HepG2 (cell line): Measurements from ENCODE around the gene RNPEPL1. TPM values are rescaled to one million over a fixed set of nuclear protein-coding genes. Genes with fewer than 3 reads are reported as not detected.

Source experiments
- ATAC-seq: fragments of 200-7000 bp; cut with Tn5 transposase; 3 replicates; pipeline ENCODE4 v1.9.1; 2020; ENCODE audit warnings: mild to moderate bottlenecking, moderate library complexity
- BruUV-seq: library from RNA; stranded (reverse); fragments of 400-500 nt; replicated peaks from 2 replicates; lab custom pipeline; 2021; lab: Mats Ljungman, UMichigan
- CTCF ChIA-PET: fragments of 300-600 bp; formaldehyde crosslinking; extraction: SDS; loops from one replicate; lab custom pipeline; 2021; ENCODE audit warnings: low total read pairs, inconsistent platforms, low intra/inter-chr PET ratio; lab: Yijun Ruan, JAX
- POLR2A ChIA-PET: fragments of 350-600 bp; sonication (Branson Sonifier 250); formaldehyde crosslinking; loops from one replicate; lab custom pipeline; 2020; ENCODE audit warnings: antibody characterized with exemption, inconsistent platforms; lab: Yijun Ruan, JAX
- DNase-seq: peaks from one replicate; pipeline ENCODE4 v3.0.0-alpha.2; 2015; ENCODE audit warnings: low spot score
- FAIRE-seq: peaks from 3 replicates; lab custom pipeline; 2011; peaks lifted over from hg19 to GRCh38; lab: Jason Lieb, UNC
- H2AFZ ChIP-seq: one replicate; pipeline ENCODE4 v1.6.1; 2011; ENCODE audit warnings: low read length, inconsistent platforms
- H3K27ac ChIP-seq: fragments of 300-600 bp; 3 replicates; pipeline ENCODE4 v1.8.0; 2011; ENCODE audit warnings: mixed run types, mild to moderate bottlenecking, mixed read lengths, low read length, inconsistent platforms; ENCODE audit not compliant: insufficient read depth; ENCODE audit errors: extremely low read length
- H3K27me3 ChIP-seq, 2 experiments: fragments of 200-600 bp in 1 of 2; 2 replicates in 1 of 2; 3 replicates in 1 of 2; pipeline versions ENCODE4 v1.6.0 to v1.8.0; 2011; ENCODE audit warnings: low read length in 2 of 2, mild to moderate bottlenecking in 2 of 2, moderate library complexity in 2 of 2, inconsistent platforms in 1 of 2; ENCODE audit not compliant: insufficient read depth in 2 of 2, control insufficient read depth in 1 of 2
- H3K36me3 ChIP-seq, 2 experiments: fragments of 200-600 bp in 1 of 2; replicated peaks in 1 of 2; 2 replicates in 1 of 2; 3 replicates in 1 of 2; pipeline versions ENCODE4 v1.5.1 to v1.8.0; 2011; ENCODE audit warnings: low read length in 2 of 2, inconsistent platforms in 1 of 2; ENCODE audit not compliant: insufficient read depth in 2 of 2, control insufficient read depth in 1 of 2
- H3K4me1 ChIP-seq: 2 replicates; pipeline ENCODE4 v1.5.1; 2012; ENCODE audit warnings: low read length, inconsistent platforms; ENCODE audit not compliant: insufficient read depth
- H3K4me2 ChIP-seq: 2 replicates; pipeline ENCODE4 v1.6.0; 2011; ENCODE audit warnings: low read depth, low read length, inconsistent platforms
- H3K4me3 ChIP-seq, 3 experiments: fragments of 200-600 bp in 1 of 3; sonication (generic), shearing (Covaris generic) in 1 of 3; replicated peaks in 1 of 3; 2 replicates each; pipeline ENCODE4 v1.5.1; 2011 to 2016; ENCODE audit warnings: low read length in 3 of 3, inconsistent platforms in 2 of 3, low read depth in 2 of 3, mild to moderate bottlenecking in 2 of 3, control low read depth in 1 of 3, mixed read lengths in 1 of 3; ENCODE audit not compliant: insufficient read depth in 1 of 3
- H3K79me2 ChIP-seq: one replicate; pipeline ENCODE4 v1.6.1; 2011; ENCODE audit warnings: low read length, inconsistent platforms; ENCODE audit not compliant: insufficient read depth
- H3K9ac ChIP-seq: 2 replicates; pipeline ENCODE4 v1.6.0; 2011; ENCODE audit warnings: mild to moderate bottlenecking, low read depth, low read length, inconsistent platforms; ENCODE audit not compliant: insufficient read depth
- H3K9me3 ChIP-seq: 2 replicates; pipeline ENCODE4 v1.5.1; 2012; ENCODE audit warnings: mild to moderate bottlenecking, low read length
- H4K20me1 ChIP-seq: 2 replicates; pipeline ENCODE4 v1.6.0; 2011; ENCODE audit warnings: inconsistent platforms, mild to moderate bottlenecking, low read length, moderate library complexity; ENCODE audit not compliant: insufficient read depth
- CBX5 ChIP-seq: sonication (generic); formaldehyde crosslinking; IDR thresholded peaks from 2 replicates; pipeline ENCODE4 v1.4.0; 2020; ENCODE audit warnings: missing genetic modification reagents, borderline replicate concordance
- POLR2A ChIP-seq, 2 experiments: IDR thresholded peaks; 2 replicates each; pipeline ENCODE4 v1.6.1; 2011; ENCODE audit warnings: low read depth in 2 of 2, low read length in 2 of 2, mild to moderate bottlenecking in 1 of 2, moderate library complexity in 1 of 2; ENCODE audit not compliant: insufficient read depth in 1 of 2
- SYNCRIP ChIP-seq: fragments of 200-400 bp; formaldehyde crosslinking; IDR thresholded peaks from 2 replicates; pipeline ENCODE4 v1.6.1; 2018; ENCODE audit warnings: mild to moderate bottlenecking, low read depth, low read length; ENCODE audit not compliant: insufficient read depth
- ZBTB2 ChIP-seq: sonication (generic); formaldehyde crosslinking; IDR thresholded peaks from 2 replicates; pipeline ENCODE4 v1.8.0; 2022; ENCODE audit warnings: low read depth, missing genetic modification reagents
- ZMYM3 ChIP-seq: sonication (generic); formaldehyde crosslinking; IDR thresholded peaks from 2 replicates; pipeline ENCODE4 v1.5.1; 2020; ENCODE audit warnings: mild to moderate bottlenecking, missing genetic modification reagents
- WGBS: methylation state at CpG from one replicate; pipeline ENCODE4 v1.1.6; 2017; ENCODE audit warnings: low lambda C conversion rate; 5-methylcytosine and 5-hydroxymethylcytosine counted together
- in situ Hi-C: cut with HindIII; loops from 2 replicates; pipeline ENCODE4 v1.10.0; 2017; ENCODE audit warnings: low pct_unique_long_range_greater_than_20kb; ENCODE audit not compliant: extremely low pct_ligation_motif_present
- intact Hi-C: fragments of 100-400 bp; cut with micrococcal nuclease; formaldehyde crosslinking; loops from one replicate; pipeline ENCODE4 v1.10.0; 2022; ENCODE audit not compliant: unreplicated experiment
- polyA plus RNA-seq, 8 experiments: library from polyadenylated mRNA; depleted of rRNA in 3 of 8; stranded (reverse) in 7 of 8; unstranded in 1 of 8; fragments of >200 nt; fragmentation: Illumina TruSeq in 4 of 8; extraction: Trizol in 4 of 8; gene quantifications; 2 replicates each; pipeline versions ENCODE4 v1.2.1 to v1.2.3, GENCODE V29; 2011 to 2016; ENCODE audit warnings: low read depth in 4 of 8, missing spikeins in 1 of 8, mixed read lengths in 1 of 8; ENCODE audit not compliant: insufficient read depth in 1 of 8
- total RNA-seq, 5 experiments: library from RNA; depleted of rRNA; stranded (reverse); fragments of >200 nt; fragmentation: Illumina TruSeq; extraction: Trizol; gene quantifications; 2 replicates each; pipeline ENCODE4 v1.2.3, GENCODE V29; 2016; ENCODE audit warnings: low read depth in 1 of 5
- TF ChIP-seq, protein P1 (sequence below): sonication (generic); formaldehyde crosslinking; IDR thresholded peaks from 2 replicates; pipeline ENCODE4 v1.5.1; 2020; ENCODE audit warnings: mild to moderate bottlenecking, missing genetic modification reagents, borderline replicate concordance
- TF ChIP-seq, protein P2 (sequence below): sonication (generic); formaldehyde crosslinking; conservative IDR thresholded peaks from 2 replicates; pipeline ENCODE4 v1.8.0; 2022; ENCODE audit warnings: mild to moderate bottlenecking, moderate library complexity, missing genetic modification reagents

RNPEPL1 gene
- total and polyA plus RNA-seq, 2 of the 13 experiments (the other 11 are each of a cell fraction or from before 2014, with no cell fraction given): 13.0 to 18.0 TPM

DNA sequence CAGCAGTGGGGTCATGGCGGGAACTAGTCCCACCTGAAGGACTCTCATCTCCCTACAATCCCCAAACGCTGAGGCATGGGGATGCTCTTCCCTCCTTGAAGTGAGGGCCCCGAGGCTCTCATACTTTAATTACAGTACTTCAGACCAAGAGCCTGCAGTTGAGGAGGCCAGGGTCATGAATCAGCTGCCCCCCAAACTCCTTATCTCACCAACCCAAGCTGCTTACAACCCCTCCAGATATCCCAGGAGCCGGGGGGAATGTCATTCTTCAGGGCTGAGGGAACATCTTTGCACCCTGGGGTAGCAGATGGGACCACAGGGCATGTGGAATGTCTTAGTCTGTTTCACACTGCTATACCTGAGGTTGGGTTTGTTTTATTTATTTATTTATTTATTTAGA is 15.5 kb downstream of the RNPEPL1 start:
- intact Hi-C loops: no loop called here
- TF ChIP-seq, protein P1, sequence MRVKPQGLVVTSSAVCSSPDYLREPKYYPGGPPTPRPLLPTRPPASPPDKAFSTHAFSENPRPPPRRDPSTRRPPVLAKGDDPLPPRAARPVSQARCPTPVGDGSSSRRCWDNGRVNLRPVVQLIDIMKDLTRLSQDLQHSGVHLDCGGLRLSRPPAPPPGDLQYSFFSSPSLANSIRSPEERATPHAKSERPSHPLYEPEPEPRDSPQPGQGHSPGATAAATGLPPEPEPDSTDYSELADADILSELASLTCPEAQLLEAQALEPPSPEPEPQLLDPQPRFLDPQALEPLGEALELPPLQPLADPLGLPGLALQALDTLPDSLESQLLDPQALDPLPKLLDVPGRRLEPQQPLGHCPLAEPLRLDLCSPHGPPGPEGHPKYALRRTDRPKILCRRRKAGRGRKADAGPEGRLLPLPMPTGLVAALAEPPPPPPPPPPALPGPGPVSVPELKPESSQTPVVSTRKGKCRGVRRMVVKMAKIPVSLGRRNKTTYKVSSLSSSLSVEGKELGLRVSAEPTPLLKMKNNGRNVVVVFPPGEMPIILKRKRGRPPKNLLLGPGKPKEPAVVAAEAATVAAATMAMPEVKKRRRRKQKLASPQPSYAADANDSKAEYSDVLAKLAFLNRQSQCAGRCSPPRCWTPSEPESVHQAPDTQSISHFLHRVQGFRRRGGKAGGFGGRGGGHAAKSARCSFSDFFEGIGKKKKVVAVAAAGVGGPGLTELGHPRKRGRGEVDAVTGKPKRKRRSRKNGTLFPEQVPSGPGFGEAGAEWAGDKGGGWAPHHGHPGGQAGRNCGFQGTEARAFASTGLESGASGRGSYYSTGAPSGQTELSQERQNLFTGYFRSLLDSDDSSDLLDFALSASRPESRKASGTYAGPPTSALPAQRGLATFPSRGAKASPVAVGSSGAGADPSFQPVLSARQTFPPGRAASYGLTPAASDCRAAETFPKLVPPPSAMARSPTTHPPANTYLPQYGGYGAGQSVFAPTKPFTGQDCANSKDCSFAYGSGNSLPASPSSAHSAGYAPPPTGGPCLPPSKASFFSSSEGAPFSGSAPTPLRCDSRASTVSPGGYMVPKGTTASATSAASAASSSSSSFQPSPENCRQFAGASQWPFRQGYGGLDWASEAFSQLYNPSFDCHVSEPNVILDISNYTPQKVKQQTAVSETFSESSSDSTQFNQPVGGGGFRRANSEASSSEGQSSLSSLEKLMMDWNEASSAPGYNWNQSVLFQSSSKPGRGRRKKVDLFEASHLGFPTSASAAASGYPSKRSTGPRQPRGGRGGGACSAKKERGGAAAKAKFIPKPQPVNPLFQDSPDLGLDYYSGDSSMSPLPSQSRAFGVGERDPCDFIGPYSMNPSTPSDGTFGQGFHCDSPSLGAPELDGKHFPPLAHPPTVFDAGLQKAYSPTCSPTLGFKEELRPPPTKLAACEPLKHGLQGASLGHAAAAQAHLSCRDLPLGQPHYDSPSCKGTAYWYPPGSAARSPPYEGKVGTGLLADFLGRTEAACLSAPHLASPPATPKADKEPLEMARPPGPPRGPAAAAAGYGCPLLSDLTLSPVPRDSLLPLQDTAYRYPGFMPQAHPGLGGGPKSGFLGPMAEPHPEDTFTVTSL (CRISPR knock-in tag): no peak
- TF ChIP-seq, protein P2, sequence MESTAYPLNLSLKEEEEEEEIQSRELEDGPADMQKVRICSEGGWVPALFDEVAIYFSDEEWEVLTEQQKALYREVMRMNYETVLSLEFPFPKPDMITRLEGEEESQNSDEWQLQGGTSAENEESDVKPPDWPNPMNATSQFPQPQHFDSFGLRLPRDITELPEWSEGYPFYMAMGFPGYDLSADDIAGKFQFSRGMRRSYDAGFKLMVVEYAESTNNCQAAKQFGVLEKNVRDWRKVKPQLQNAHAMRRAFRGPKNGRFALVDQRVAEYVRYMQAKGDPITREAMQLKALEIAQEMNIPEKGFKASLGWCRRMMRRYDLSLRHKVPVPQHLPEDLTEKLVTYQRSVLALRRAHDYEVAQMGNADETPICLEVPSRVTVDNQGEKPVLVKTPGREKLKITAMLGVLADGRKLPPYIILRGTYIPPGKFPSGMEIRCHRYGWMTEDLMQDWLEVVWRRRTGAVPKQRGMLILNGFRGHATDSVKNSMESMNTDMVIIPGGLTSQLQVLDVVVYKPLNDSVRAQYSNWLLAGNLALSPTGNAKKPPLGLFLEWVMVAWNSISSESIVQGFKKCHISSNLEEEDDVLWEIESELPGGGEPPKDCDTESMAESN (CRISPR knock-in tag): no peak
- no peak for TF ChIP-seq SYNCRIP
- TF ChIP-seq ZBTB2 (CRISPR knock-in tag): no peak
- TF ChIP-seq CBX5 (CRISPR knock-in tag): no peak
- no peak for TF ChIP-seq POLR2A (IDR thresholded peaks at IDR 0.05; ENCODE audit: insufficient read depth in 1 of 2, low read depth in 2 of 2, low read length in 2 of 2)
- TF ChIP-seq ZMYM3: no peak
- no TSS peak for BruUV-seq
- ATAC-seq (no peak), FAIRE-seq (no peak), DNase-seq (no peak)
- peaks cover 0 to 3% of the 10 kb centered on the region in 2 experiments; a peak in 1 of 5 replicates for H3K36me3 ChIP-seq
- 0 out of 2 replicates have a peak overlapping the region, but pooled peaks have one; percentile 7 for H3K9ac ChIP-seq
- ChIA-PET POLR2A (interaction anchor here (2.5 to 6.0 kb wide), 2 partner anchors 18 kb away, joined by 9 to 149 read pairs; partner anchors contain the start of gene RNPEPL1), CTCF (no interaction called here)
- H2AFZ ChIP-seq: no peak overlapping the region
- WGBS: 94% methylated on average over 4 of the region's 4 CpGs
- H3K27me3 ChIP-seq: peaks cover 0 to 4% of the 10 kb centered on the region in 2 experiments; a peak in 1 of 5 replicates
- no peaks in the 10 kb centered on the region for H3K9me3 ChIP-seq
- no peak overlapping the region for H3K4me3 ChIP-seq
- in situ Hi-C loops: no loop called here
- H3K27ac ChIP-seq: no peak overlapping the region
- H3K79me2 ChIP-seq: peaks cover 70% of the 10 kb centered on the region
- H4K20me1 ChIP-seq: peaks cover 20% of the 10 kb centered on the region; the same call in 1 of the 2 replicates
- no peak overlapping the region for H3K4me2 ChIP-seq
- peaks cover 81% of the 10 kb centered on the region for H3K4me1 ChIP-seq
